ENCODE results near the gene OMG. TPM values are rescaled to one million over a fixed set of nuclear protein-coding genes. Genes with fewer than 3 reads are reported as not detected.
"Not testable (repeated sequence)": the region's sequence is repeated elsewhere in the genome, so short reads cannot be mapped to it uniquely, and the experiment has no call there.

OMG gene
- total and polyA plus RNA-seq, 8 donors: 0.27 to 0.38 (median 0.34) TPM; not detected in 5

DNA sequence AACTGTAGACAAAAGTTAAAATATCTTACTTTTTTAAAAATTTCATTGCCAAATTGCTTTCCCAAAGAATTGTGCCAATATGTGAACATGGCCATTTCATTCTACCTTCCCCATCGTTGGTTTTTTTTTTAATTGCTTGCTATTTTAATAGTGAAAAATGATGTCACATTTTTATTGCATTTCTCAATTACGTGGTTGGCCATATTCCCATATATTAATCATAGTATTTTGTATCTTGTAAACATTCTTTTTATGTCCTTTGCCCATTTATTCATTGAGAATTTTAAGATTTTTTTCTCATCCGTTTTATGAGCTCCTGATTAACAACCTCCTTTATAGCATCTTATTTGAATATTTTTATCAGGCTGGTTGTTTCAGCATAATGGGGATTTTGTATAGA is 7.2 kb downstream of the OMG start:
- DNase-seq (no peak), ATAC-seq (no peak), FAIRE-seq (no peak)
- Histone ChIP-seq H3K36me3 (peaks cover 0 to 4% (median 0%) of the 10 kb centered on the region in 3 donors), H3K9me3 (no peaks in the 10 kb centered on the region), H3K4me1 (no peaks in the 10 kb centered on the region), H3K27ac (no peak overlapping the region), H3K4me3 (no peak overlapping the region), H3K27me3 (no peaks in the 10 kb centered on the region)
- 71 to 72% methylated on average over 3 of the region's 3 CpGs for WGBS, 2 donors
- intact Hi-C loops (cut with DNase I): no loop called here
- TF ChIP-seq, protein P1, sequence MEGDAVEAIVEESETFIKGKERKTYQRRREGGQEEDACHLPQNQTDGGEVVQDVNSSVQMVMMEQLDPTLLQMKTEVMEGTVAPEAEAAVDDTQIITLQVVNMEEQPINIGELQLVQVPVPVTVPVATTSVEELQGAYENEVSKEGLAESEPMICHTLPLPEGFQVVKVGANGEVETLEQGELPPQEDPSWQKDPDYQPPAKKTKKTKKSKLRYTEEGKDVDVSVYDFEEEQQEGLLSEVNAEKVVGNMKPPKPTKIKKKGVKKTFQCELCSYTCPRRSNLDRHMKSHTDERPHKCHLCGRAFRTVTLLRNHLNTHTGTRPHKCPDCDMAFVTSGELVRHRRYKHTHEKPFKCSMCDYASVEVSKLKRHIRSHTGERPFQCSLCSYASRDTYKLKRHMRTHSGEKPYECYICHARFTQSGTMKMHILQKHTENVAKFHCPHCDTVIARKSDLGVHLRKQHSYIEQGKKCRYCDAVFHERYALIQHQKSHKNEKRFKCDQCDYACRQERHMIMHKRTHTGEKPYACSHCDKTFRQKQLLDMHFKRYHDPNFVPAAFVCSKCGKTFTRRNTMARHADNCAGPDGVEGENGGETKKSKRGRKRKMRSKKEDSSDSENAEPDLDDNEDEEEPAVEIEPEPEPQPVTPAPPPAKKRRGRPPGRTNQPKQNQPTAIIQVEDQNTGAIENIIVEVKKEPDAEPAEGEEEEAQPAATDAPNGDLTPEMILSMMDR (IDR thresholded peaks at IDR 0.05): no peak

DNA sequence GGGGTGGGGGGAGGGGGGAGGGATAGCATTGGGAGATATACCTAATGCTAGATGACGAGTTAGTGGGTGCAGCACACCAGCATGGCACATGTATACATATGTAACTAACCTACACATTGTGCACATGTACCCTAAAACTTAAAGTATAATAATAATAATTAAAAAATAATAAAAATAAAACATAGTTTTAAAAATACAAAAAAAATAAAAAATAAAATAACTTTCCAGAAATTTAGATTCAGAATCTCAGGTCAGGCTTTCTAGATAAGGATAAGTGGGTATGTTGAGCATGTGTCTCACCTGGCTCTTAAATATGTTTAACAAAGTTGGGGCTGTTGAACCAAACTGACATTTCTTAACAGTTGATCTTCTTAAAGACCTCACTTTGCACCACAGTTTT is 9.1 kb downstream of the OMG start:
- H3K9me3 ChIP-seq; ATAC-seq; H3K4me1 ChIP-seq; H3K36me3 ChIP-seq; H3K27me3 ChIP-seq; FAIRE-seq; intact Hi-C loops (cut with DNase I); H3K4me3 ChIP-seq; DNase-seq; H3K27ac ChIP-seq: not testable (repeated sequence)
- WGBS, 2 donors: 57 to 100% methylated on average over 1 of the region's 1 CpG

DNA sequence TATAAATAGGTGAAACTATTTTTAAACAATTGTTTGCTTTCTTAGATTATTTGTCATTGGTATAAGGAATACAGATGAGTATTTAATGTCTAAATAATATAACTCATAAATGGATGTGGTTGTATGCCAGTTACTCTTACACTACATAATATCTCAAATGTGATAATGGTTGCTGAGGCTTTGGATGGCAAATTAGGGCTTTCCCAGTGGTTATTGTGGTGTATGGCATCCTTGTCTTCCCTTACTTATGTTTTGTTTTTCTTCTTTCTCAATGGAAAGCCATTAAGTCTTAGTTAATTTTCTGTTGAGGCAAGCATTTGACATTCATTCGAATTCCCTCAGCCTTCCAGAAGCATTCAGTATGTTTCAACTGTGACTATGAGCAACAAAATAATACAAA is 10.5 kb downstream of the OMG start:
- FAIRE-seq: no peak
- intact Hi-C loops (cut with DNase I): no loop called here
- Histone ChIP-seq H3K4me1 (no peaks in the 10 kb centered on the region), H3K9me3 (no peaks in the 10 kb centered on the region), H3K27ac (no peak overlapping the region), H3K27me3 (no peaks in the 10 kb centered on the region), H3K4me3 (no peak overlapping the region), H3K36me3 (peaks cover 0 to 4% (median 0%) of the 10 kb centered on the region in 3 donors)
- 83 to 91% methylated on average over 1 of the region's 1 CpG for WGBS, 2 donors
- ATAC-seq: no peak
- TF ChIP-seq, protein P1 (IDR thresholded peaks at IDR 0.05): no peak
- no peak for DNase-seq

DNA sequence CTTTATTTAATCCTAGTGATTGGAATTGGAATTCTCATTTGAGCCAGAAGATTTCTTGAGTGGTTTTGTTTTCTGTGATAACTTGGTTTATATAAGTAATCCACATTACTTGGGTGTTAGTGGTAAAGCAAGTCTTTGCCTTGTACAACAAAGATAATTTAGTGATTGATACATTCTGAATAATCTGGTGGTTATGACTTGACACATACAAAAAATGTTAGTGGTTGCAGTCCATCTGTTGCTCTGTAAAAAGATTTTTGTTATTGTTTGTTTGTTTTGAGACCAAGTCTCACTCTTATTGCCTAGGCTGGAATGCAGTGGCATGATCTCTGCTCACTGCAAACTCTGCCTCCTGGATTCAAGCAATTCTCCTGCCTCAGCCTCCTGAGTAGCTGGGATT is 13.2 kb downstream of the OMG start:
- H3K4me3 ChIP-seq: no peak overlapping the region
- no peaks in the 10 kb centered on the region for H3K36me3 ChIP-seq
- no peaks in the 10 kb centered on the region for H3K4me1 ChIP-seq
- no peak overlapping the region for H3K27ac ChIP-seq
- DNase-seq: no peak
- TF ChIP-seq, protein P1 (IDR thresholded peaks at IDR 0.05): no peak
- FAIRE-seq: no peak
- H3K27me3 ChIP-seq: no peaks in the 10 kb centered on the region
- H3K9me3 ChIP-seq: no peaks in the 10 kb centered on the region
- ATAC-seq: no peak
- intact Hi-C loops (cut with DNase I): no loop called here

DNA sequence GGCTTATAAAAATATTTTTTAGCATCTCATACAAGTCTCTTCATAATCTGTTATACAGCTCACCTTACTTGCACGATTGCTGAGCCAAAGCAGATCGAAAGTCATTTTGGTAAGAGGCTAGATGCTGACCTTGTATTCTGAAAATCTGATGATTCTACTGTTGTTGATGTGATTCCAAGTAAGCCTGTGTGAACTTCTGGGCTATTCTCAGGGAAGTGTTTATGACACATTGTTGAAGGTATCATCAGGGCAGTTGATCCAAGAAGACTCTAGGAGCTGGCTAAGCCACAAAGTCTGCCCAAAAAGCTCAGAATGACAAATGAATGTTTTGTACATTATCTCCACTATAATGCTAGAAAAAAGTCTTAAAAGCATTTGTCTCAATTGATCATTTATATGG is 16.0 kb downstream of the OMG start:
- no peak for ATAC-seq

More for the DNA sequence above, 16.0 kb downstream of the OMG start:
- FAIRE-seq (no peak), DNase-seq (no peak)
- H3K27me3 ChIP-seq: no peaks in the 10 kb centered on the region
- H3K27ac ChIP-seq: no peak overlapping the region
- H3K9me3 ChIP-seq: no peaks in the 10 kb centered on the region
- TF ChIP-seq, protein P1 (IDR thresholded peaks at IDR 0.05): no peak
- no peaks in the 10 kb centered on the region for H3K4me1 ChIP-seq
- H3K4me3 ChIP-seq: no peak overlapping the region
- WGBS, 2 donors: 94 to 96% methylated on average over 2 of the region's 2 CpGs
- H3K36me3 ChIP-seq: no peaks in the 10 kb centered on the region
- intact Hi-C loops (cut with DNase I): no loop called here
